GM21528 (cell line): Measurements from ENCODE around the gene PRSS8.
"Not testable (repeated sequence)": the region's sequence is repeated elsewhere in the genome, so short reads cannot be mapped to it uniquely, and the experiment has no call there.

Experiments
- ATAC-seq: cut with Tn5 transposase; IDR thresholded peaks from one replicate; pipeline ENCODE4 v1.9.1; 2021; ENCODE audit warnings: mild to moderate bottlenecking, moderate library complexity; ENCODE audit not compliant: unreplicated experiment, low FRiP score

The PRSS8 gene

DNA sequence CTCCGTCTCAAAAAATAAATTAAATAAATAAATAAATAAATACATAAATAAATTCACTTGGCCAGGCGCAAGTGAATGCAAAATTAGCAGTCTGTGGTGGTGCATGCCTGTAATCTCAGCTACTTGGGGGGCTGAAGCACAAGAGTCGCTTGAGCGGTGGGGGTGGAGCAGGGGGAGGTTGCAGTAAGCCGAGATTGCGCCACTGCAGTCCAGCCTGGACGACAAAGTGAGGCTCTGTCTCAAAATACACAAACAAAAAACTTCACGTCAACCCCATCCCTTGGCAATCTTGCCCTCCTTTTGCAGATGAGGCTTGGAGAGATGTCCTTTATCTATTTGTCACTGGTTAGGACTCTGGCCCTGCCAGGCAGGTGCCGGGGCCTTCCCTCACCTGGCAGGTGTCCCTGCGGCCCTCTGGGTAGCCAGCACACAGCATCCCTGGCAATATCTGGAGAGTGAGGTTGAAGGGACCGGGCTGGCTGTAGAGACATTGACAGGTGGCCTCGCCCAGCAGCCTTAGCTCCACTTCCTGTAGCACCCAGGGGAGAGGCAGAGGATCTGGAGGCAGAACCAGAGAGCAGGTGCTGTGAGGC lies 10.0 kb upstream of the PRSS8 start:
- no peak for ATAC-seq

DNA sequence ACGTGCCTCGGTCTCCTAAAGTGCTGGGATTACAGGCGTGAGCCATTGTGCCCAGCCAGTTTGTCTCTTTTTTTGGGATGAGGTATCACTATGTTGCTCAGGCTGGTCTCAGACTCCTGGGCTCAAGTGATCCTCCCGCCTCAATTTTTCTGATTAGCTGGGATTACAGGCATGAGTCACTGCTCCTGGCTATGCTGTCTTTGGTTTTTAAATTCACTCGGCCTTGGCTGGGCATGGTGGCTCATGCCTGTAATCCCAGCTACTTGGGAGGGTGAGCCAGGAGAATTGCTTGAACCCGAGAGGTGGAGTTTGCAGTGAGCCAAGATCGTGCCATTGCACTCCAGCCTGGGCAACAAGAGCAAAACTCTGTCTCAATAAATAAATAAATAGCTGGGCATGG lies 8.9 kb upstream of the PRSS8 start:
- not testable (repeated sequence) for ATAC-seq

DNA sequence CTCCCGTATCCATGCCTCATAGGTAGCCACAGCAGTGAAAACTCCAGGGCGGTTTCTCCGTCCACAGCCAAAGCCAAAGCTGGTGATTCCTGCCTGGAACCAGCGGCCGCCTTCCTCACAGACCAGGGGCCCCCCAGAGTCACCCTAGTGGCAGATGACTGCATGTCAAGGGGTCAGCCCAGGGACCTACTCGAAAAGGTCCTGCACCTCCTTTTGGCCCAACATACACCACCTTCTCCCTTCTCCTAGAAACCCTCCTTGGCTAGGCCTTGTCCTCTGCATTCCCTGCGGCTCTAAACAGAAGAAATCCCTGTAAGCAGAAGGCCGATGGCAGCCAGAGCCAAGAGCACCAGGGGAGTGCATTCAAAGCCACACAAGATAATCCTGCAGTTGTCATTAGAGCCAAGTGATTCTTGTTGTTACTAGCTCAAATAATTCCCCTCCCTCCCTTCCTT lies 8.2 kb upstream of the PRSS8 start:
- ATAC-seq: no peak

DNA sequence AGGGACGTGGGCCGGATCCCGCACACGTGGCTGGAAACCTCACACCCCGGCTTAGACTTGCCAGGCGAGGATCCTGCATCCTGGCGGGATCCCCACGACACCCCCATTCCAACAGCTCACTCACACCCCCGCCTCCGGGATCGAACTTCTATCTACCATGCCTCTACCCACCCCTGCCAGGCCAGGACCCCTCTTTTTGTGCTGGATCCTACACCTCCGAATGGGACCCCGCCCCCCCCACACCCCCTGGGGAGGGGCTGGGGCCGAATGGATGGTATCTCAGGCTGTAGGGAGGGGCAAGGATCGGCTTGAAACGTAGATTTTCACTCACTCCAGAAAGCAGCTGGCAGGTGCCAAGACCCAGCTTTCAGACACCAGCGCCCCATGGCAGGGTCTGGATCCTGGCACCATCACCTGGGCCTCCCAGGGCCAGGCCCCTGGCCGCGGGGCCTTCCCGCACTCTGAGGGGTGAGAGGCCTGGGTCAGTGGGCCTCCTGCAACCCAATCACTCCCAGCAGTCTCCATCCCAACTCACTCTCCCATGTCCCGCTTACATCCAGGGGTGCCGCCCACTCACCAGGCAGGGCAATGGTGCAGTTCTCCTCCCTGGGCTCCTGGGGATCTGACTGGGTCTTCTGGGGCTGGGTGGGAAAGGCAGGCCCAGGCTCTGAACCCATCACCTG lies 7.6 kb upstream of the PRSS8 start:
- no peak for ATAC-seq

DNA sequence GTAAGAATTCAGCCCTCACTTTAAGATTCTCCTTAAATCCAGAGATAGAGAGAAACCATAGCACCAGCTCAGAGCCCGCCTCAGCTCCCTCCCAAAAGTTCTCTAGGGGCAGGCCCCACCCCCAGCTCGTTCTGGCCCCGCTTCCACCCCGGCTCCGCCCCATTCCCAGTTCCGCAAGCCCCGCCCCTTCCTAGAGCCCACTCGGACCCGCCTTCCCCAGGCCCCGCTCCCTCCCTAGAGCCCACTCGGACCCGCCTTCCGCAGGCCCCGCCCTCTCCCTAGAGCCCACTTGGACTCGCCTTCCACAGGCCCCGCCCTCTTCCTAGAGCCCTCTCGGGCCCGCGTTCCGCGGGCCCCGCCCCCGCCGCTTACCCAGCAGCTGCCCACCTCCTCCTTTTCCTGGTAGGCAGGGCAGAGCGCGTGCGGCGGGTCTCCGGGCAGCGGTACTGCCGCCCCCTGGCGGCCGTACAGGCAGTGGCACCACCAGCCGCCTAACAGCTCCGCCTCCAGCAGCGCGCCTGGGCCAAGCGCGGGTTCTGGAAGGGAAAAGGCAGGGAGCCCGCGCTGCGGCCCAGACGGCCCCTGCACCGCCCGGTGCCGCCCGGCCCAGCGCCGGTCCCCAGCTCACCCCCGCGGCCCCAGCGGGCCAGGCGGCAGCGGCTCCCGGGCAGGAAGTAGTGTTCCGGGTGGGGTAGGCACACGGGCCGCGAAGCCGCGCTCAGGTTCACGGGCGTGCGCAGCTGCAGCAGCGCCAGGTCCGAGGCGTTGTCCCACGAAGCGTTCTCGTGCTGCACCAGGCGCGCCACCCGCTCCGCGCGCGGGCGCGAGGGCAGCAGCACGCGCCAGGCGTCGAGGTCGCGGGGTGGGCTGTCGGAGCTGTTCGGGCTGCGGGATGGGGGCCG lies 6.8 kb upstream of the PRSS8 start:
- ATAC-seq: peak; percentile 86

DNA sequence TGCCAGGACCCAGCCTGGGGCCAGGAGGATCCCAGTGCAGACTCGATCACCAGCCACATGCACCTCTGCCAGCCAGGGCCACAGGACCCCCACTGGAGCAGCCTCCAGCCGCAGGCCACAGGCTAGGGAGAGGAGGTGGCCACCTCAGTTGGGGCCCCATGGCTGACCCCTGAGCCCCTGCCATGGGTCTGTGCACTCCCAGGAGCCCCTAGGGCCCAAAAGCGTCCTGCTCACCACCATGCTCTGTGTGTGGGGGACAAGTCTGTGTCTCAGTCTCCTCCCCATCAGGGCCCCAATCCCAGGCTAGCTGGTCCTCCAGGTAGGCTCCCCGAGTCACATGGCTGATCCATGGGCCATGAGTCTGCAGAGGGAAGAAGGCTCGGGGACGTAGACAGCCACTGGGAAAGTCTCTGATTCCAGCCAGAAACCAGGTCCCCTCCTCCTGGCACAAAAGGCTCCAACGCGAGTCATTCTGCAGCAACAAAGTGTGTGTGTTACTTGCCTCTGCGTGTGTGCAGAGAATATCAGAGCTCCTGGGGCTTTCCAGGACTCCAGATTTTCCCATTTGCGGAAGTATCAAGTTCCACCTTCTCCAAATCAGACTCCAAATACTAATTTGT lies 6.1 kb upstream of the PRSS8 start:
- peak; percentile 5 for ATAC-seq

DNA sequence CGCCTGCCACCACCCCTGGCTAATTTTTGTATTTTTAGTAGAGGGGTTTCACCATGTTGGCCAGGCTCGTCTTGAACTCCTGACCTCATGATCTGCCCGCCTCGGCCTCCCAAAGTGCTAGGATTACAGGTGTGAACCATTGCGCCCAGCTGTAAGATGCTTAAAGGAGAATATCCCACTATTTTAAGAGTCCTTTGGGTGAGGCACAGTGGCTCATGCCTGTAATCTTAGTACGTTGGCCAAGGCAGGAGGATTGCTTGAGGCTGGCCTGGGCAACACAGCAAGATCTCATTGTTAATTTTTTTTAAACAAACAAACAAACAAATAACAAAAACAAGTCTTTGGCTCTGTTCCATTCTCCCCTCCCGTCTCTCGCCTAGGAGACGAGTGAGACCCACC lies 5.5 kb upstream of the PRSS8 start:
- not testable (repeated sequence) for ATAC-seq

DNA sequence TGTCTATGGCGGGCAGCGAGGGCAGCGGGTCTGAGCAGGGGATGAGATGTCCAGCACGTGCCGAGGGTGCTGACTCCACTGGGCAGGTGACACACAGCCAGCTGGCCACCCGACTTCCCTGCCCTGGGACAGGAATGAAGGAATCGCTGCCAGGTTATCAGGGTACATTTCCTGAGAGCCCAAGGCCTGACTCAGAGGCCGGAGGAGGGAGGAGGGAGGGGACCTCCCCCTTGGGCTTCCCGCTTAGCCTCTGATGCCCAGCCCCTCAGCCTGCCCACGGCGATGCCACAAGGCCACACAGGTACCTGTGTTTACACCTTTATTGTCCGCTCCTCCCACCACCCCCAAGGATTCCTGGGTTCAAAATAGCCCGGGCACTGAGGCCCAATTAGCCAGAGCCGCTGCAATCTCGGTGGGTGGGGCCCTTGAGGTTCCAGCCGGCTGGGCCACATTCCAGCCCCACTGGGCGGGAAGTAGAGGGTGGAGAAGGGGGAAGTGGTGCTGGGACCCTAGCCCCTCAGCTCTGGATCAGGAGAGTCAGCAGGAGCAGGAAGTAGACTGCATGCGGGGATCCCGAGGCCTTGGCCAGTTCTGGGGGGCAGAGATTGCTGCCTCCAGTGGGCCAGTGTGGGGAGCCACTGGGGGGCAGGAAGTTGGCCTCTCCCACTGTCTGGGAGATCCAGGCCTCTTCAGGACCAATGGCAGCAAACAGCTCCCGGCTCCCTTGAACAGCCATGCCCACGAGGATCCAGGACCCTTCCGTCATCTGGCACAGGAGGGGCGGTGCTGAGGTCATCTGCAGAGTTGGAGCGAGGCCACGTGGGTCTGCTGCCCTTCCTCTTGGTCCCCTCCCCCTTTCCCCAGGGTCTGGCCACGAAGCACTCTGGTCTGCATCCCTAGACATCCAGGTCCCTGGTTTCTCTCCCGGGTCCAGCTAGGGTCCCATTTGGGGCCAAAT lies 3.4 kb upstream of the PRSS8 start:
- no peak for ATAC-seq

DNA sequence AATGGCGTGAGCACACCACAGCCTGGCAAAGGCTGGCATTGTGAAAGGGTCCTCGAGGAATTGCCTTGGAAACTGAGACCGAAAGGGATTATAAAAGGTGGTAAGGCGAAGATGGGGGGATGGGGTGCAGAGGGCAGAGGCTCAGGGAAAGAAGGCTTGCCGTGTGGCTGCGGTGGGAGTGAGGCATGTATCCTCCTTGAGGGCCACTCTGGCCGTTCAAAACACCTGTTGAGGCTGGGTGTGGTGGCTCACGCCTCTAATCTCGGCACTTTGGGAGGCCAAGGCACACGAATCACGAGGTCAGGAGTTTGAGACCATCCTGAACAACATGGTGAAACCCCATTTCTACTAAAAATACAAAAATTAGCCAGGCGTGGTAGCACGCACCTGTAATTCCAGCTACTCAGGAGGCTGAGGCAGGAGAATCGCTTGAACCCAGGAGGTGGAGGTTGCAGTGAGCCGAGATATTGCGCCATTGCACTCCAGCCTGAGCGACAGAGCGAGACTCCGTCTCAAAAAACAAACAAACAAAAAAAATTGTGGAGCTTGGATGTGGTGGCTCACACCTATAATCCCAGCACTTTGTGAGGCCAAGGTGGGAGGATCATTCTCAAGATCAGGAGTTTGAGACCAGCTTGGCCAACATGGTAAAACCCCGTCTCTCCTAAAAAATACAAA lies 1.4 kb upstream of the PRSS8 start:
- not testable (repeated sequence) for ATAC-seq

DNA sequence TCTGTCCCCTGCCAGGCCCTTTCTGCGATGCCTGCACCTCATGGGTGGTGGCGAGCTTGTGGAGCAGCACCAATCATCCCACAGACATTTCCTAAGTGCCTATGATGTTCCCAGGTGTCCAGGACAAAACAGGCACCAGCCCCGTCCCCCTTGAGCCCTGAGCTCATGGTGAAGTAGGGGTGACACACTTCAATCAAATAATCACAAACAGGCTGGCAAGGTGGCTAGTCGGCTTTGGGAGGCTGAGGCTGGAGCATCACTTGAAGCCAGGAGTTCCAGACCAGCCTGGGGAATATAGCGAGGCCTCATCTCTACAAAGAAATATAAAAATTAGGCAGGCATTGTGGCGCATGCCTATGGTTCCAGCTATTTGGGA lies 748 bp upstream of the PRSS8 start:
- no peak for ATAC-seq

DNA sequence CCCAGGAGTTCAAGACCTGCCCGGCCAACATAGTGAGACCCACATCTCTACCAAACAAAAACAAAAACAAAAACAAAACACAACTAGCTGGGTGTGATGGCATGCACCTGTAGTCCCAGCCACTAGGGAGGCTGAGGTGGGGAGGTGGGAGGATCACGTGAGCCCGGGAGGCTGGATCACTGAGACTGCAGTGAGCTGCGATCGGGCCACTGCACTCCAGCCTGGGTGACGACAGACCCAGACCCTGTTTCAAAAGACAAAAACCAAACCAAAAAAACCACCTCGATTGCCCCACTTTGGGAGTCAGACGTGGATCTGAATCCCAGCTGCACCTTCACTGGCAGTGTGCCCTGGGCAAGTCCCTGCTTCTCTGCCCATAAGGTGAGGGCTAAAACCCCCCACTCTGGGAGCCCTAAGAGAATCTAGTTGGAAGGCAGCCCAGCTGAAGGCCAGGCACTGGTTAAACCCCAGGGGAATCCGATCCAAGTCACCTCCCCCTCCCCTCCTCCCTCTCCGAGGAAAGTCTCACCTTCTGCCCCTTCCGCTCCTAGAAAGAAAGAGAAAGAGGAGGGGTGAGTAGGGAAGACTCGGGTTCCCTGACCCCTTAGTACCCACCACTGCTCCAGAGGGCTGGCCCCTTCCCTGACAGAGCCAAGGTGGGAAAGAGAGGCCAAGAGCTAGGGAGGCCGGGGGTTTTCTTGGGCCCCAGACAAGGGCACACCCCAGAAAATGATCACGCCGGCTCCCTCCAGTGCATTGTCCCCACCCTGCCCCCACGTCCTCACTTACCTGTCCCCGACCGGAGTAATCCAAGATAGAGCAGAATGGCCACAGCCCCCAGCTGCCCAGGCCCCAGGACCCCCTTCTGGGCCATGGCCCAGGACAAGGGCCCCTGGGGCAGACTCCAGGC lies 647 bp downstream of the PRSS8 start:
- no peak for ATAC-seq

DNA sequence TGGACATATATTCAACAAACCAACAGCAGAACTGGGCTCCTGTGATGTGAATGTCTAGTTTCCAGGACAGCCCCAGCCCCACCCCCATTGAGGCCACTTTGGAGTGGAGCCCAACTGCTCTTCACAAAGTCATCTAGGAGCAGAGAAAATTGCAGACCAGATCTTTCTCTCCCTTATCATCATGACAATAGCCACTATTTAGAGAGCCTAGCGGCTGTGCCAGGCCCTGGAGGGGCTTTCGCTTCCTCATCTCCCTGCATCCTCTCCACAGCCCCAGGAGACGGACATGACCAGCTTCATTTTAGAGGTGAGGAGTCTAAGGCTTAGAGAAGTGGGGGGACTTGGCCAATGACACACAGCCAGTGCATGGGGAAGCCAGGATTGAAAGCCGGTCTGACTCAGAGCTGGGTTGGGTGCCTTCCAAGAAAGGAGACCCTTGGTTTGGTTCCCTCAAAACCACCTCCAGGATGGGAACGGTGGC lies 1.4 kb downstream of the PRSS8 start:
- no peak for ATAC-seq

DNA sequence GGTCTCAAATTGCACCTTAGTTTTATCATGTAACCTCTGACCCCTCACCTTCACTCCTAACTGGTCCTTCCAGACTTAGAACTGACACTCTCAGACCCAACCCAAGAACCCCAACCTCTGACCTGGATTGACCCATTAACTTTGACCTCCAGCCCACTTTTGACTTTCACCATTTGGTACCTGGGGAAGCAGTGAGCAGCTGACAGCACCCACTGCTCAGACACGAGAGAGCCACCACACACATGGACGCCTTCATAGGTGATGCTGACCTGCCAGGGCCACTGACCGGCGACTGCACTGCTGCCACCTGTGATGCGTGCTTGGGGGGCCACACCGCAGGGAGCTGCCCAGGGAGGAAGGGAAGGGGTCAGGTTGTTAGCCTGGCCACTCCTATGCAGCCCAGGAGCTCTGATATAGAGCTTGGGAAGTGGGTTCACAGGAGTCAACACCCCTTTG lies 2.5 kb downstream of the PRSS8 start:
- ATAC-seq: no peak

DNA sequence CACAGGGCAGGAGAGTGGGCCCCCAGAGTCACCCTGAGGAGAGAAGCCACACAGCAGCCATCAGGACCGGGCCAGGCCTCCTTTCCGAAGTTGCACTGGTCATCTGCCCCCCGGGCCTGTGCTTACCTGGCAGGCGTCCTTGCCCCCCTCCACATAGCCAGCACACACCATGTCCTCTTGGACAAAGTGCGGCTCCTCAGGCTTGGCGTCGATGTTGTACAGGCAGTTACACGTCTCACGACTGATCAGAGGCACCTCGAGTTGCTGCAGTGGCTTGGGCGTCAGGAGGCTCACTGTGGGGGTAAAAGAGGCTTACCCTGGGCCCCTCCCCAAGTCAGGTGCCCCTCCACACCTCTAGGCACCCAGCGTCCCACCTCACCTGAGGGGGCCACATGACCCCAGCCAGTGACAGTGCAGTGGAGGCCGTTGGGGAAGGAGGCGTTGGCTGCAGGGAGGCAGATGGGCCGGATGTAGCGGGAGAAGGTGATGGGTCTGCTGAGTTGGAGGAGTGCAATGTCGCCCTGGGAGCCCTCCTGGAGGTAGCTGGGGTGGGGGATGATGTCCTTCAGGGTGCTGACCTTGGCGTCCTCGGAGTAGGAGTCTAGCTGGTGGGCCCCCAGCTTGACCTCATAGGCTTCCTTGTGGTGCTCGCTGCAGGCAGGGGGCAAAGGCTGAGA lies 3.1 kb downstream of the PRSS8 start:
- ATAC-seq: no peak

DNA sequence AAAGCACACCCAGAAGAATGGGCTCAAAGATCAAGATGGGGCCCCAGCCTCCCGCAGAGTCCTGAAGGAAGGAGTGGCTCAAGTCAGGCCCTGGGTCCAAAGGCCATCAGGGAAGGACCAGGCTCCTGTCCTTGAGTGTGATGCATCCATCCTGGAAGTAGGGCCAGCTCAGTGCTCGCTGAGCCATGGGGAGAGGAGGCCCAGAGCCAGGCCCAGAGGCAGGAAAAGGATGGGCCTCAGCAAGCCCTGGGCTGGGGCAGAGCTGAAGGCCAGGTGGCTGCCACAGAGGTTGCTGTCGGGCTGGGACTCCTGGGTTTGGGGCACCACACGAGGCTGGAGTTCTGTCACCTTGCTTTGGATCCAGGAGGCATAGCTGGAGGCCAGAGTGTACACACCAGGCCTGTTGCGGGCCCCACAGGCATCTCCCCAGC lies 3.7 kb downstream of the PRSS8 start:
- ATAC-seq: no peak

DNA sequence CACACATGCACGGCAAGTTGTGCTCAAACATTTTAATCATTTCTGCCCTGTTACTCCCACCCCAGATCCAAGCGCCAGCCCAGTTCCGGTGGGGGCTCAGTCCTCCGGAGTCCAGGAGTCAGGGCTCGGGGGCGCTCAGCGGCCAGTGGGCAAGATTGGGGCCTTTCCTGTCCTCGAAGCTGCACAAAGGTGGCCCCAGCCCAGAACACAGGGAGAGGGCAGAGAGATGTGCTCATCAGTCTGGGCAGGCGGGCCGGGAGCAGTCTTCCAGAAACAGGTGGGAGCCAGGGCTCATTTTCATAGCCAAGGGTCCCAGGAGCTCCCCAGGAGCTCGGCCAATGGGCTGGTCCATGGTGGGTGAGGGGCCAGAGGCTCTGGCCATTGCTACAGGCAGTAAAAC lies 4.1 kb downstream of the PRSS8 start:
- no peak for ATAC-seq

DNA sequence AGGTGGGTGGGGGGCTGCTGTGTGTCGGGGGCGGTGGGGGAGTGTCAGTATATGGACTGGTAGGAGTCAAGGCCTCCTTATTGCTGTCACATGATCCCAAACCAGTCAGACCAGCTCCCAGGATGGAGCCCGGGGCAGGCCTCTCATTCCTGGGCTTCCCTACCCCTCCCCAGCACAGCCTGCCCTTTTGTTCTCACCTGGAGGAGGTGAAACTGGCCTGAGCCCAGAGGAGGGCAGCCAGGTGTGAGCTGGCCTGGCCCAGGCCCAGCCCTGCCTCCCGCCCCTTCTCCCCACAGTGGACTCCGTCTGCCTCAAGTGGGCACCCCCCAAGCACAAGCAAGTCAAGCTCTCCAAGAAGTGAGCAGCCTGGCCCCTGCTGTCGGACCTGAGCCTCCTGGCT lies 4.6 kb downstream of the PRSS8 start:
- no peak for ATAC-seq
